ENCODE data around the gene ADGRE3.
"Not testable (repeated sequence)": the region's sequence is repeated elsewhere in the genome, so short reads cannot be mapped to it uniquely, and the experiment has no call there.

ADGRE3 gene

GRCh38 chr19:14670408-14670807 is 4.2 kb downstream of the ADGRE3 start:
- no peak for DNase-seq (ENCODE audit: low spot score)

- DNase-seq (ENCODE audit: low spot score): no peak
These were observed 4.7 kb downstream of the ADGRE3 start for GRCh38 chr19:14669940-14670339.

GRCh38 chr19:14661372-14661924 is 13.2 kb downstream of the ADGRE3 start:
- DNase-seq (ENCODE audit: low spot score): no peak

GRCh38 chr19:14659874-14660489 is 14.7 kb downstream of the ADGRE3 start:
- DNase-seq (ENCODE audit: low spot score): no peak

- no peak for DNase-seq (ENCODE audit: low spot score)
These were observed 18.9 kb downstream of the ADGRE3 start for GRCh38 chr19:14655726-14656125.

GRCh38 chr19:14654786-14655560 is 19.7 kb downstream of the ADGRE3 start:
- DNase-seq (ENCODE audit: low spot score): no peak

GRCh38 chr19:14650161-14650560 is 24.5 kb downstream of the ADGRE3 start:
- no peak for DNase-seq (ENCODE audit: low spot score)

- DNase-seq (ENCODE audit: low spot score): no peak
These were observed 25.6 kb downstream of the ADGRE3 start for GRCh38 chr19:14649020-14649419.

GRCh38 chr19:14648506-14648905 is 26.1 kb downstream of the ADGRE3 start:
- no peak for DNase-seq (ENCODE audit: low spot score)

GRCh38 chr19:14639536-14640277 is 34.9 kb downstream of the ADGRE3 start:
- DNase-seq (ENCODE audit: low spot score): no peak

GRCh38 chr19:14632286-14632685 is 42.4 kb downstream of the ADGRE3 start:
- peak; percentile 12 for DNase-seq (ENCODE audit: low spot score)

- no peak for DNase-seq (ENCODE audit: low spot score)
These were observed 45.1 kb downstream of the ADGRE3 start for GRCh38 chr19:14629557-14629956.

GRCh38 chr19:14624491-14624890 is 50.2 kb downstream of the ADGRE3 start:
- DNase-seq (ENCODE audit: low spot score): not testable (repeated sequence)

- DNase-seq (ENCODE audit: low spot score): no peak
These were observed 55.2 kb downstream of the ADGRE3 start for GRCh38 chr19:14619404-14619803.

GRCh38 chr19:14616407-14616806 is 58.2 kb downstream of the ADGRE3 start:
- DNase-seq (ENCODE audit: low spot score): no peak

- no peak for DNase-seq (ENCODE audit: low spot score)
These were observed 59.0 kb downstream of the ADGRE3 start for GRCh38 chr19:14615623-14616022.

- no peak for DNase-seq (ENCODE audit: low spot score)
These were observed 60.6 kb downstream of the ADGRE3 start for GRCh38 chr19:14614099-14614412.

- DNase-seq (ENCODE audit: low spot score): not testable (repeated sequence)
These were observed 61.1 kb downstream of the ADGRE3 start for GRCh38 chr19:14613399-14614098.

GRCh38 chr19:14612657-14613056 is 62.0 kb downstream of the ADGRE3 start:
- DNase-seq (ENCODE audit: low spot score): no peak

- not testable (repeated sequence) for DNase-seq (ENCODE audit: low spot score)
These were observed 62.4 kb downstream of the ADGRE3 start for GRCh38 chr19:14612242-14612641.

GRCh38 chr19:14611051-14611450 is 63.6 kb downstream of the ADGRE3 start:
- DNase-seq (ENCODE audit: low spot score): no peak

GRCh38 chr19:14606627-14607026 is 68.0 kb downstream of the ADGRE3 start:
- DNase-seq (ENCODE audit: low spot score): no peak
